GM12865 (cell line): Measurements from ENCODE around the gene SYNDIG1.

Experiments
- DNase-seq: peaks from one replicate; pipeline ENCODE4 v3.0.0; 2010; ENCODE audit warnings: low read depth
- H3K4me3 ChIP-seq: 2 replicates; pipeline ENCODE4 v1.5.1; 2011; ENCODE audit warnings: mild to moderate bottlenecking, low read depth, low read length, control low read depth
- CTCF ChIP-seq: IDR thresholded peaks from 2 replicates; pipeline ENCODE4 v1.5.1; 2011; ENCODE audit warnings: low read length, control low read depth, low read depth, inconsistent platforms; ENCODE audit not compliant: insufficient read depth; ENCODE audit errors: missing control alignments

The SYNDIG1 gene

GRCh38 chr20:24672181-24672880 lies 202.9 kb downstream of the SYNDIG1 start:
- no peak for TF ChIP-seq CTCF
- H3K4me3 ChIP-seq = no peak overlapping the region
- no peak for DNase-seq

GRCh38 chr20:24672886-24673677 lies 203.7 kb downstream of the SYNDIG1 start:
- no peak for DNase-seq
- TF ChIP-seq CTCF = no peak

GRCh38 chr20:24673678-24674570 lies 204.5 kb downstream of the SYNDIG1 start:
- H3K4me3 ChIP-seq = no peak overlapping the region
- TF ChIP-seq CTCF = no peak
- DNase-seq = no peak

More at GRCh38 chr20:24672886-24673677, 203.7 kb downstream of the SYNDIG1 start:
- H3K4me3 ChIP-seq = no peak overlapping the region

- no peak for DNase-seq
- no peak overlapping the region for H3K4me3 ChIP-seq
- no peak for TF ChIP-seq CTCF
These were observed 205.6 kb downstream of the SYNDIG1 start for GRCh38 chr20:24674921-24675605.

- no peak for TF ChIP-seq CTCF
- H3K4me3 ChIP-seq = no peak overlapping the region
- no peak for DNase-seq
These were observed 206.4 kb downstream of the SYNDIG1 start for GRCh38 chr20:24675651-24676352.
